ENCODE results near the gene RELA. TPM values are rescaled to one million over a fixed set of nuclear protein-coding genes. Genes with fewer than 3 reads are reported as not detected.

Gene RELA
- total and polyA plus RNA-seq, 2 donors (not counting 3 experiments of a cell fraction or from before 2014, with no cell fraction given): 78.7 to 105 TPM

GRCh38 chr11:65643971-65644370 lies 18.7 kb downstream of the RELA start:
- BruUV-seq (replicated peaks): no TSS peak
- dilution Hi-C loops (cut with MboI; ENCODE audit: extremely low pct_ligation_motif_present, low sequenced_read_pairs): no loop called here

More at GRCh38 chr11:65643971-65644370, 18.7 kb downstream of the RELA start:
- Histone ChIP-seq H3K27me3 (ENCODE audit: control insufficient read depth in 2 of 2, insufficient read depth in 2 of 2, low read length in 2 of 2) (no peaks in the 10 kb centered on the region), H3K4me2 (ENCODE audit: insufficient read depth, low read length) (no peak overlapping the region), H2AFZ (ENCODE audit: low read depth, low read length) (no peak overlapping the region), H3K4me1 (ENCODE audit: control insufficient read depth, extremely low read depth, insufficient read depth, low read length) (peaks cover 36% of the 10 kb centered on the region), H3K9me3 (replicated peaks; ENCODE audit: control insufficient read depth, insufficient read depth, low read length) (no peaks in the 10 kb centered on the region), H4K20me1 (replicated peaks; ENCODE audit: control insufficient read depth, extremely low read depth, insufficient read depth, low read length) (no peaks in the 10 kb centered on the region), H3K79me2 (ENCODE audit: control insufficient read depth, insufficient read depth, low read length) (peaks cover 10% of the 10 kb centered on the region), H3K36me3 (ENCODE audit: control insufficient read depth in 2 of 2, extremely low read depth in 1 of 2, insufficient read depth in 2 of 2, low read length in 2 of 2) (peaks cover 3 to 22% of the 10 kb centered on the region in 2 experiments), H3K9ac (replicated peaks; ENCODE audit: extremely low read depth, insufficient read depth, low read length) (no peak overlapping the region), H3K9me1 (replicated peaks; ENCODE audit: control insufficient read depth, extremely low read depth, insufficient read depth, low read length) (no peaks in the 10 kb centered on the region), H3K27ac (ENCODE audit: insufficient read depth, low read depth, low read length) (no peak overlapping the region), H3K4me3 (replicated peaks in 1 of 3; ENCODE audit: insufficient read depth in 1 of 3, low read depth in 1 of 3, low read length in 3 of 3) (no peak overlapping the region)
- ChIA-PET POLR2A (no interaction called here), CTCF (no interaction called here)
- FAIRE-seq (no peak), DNase-seq (ENCODE audit: low read depth, low spot score) (no peak)
- TF ChIP-seq MAX (IDR thresholded peaks at IDR 0.05; ENCODE audit: insufficient read depth, insufficient read length) (no peak), CTCF (IDR thresholded peaks at IDR 0.05; ENCODE audit: extremely low read depth in 1 of 2, insufficient read depth in 1 of 2, low read depth in 1 of 2, low read length in 2 of 2) (no peak), JUN (IDR thresholded peaks at IDR 0.05; ENCODE audit: borderline replicate concordance, insufficient read depth, insufficient read length, low read depth) (no peak), FOS (IDR thresholded peaks at IDR 0.05; ENCODE audit: borderline replicate concordance, insufficient read depth, low read length) (no peak), POLR2A (IDR thresholded peaks at IDR 0.05; ENCODE audit: low read depth, low read length) (no peak), GATA2 (IDR thresholded peaks at IDR 0.05; ENCODE audit: insufficient read depth, insufficient read length, low read depth, low read length) (no peak), EZH2 (IDR thresholded peaks at IDR 0.05; ENCODE audit: borderline replicate concordance, low read depth, low read length, severe bottlenecking) (no peak), POLR2AphosphoS5 (IDR thresholded peaks at IDR 0.05; ENCODE audit: insufficient read depth, low read depth, low read length) (no peak), MYC (IDR thresholded peaks at IDR 0.05; ENCODE audit: low read depth, low read length) (no peak)
- intact Hi-C loops (cut with micrococcal nuclease): no loop called here

Measured in endothelial cell of umbilical vein (primary cell).